HepG2 (cell line): ENCODE measurements around the gene USP12. TPM values are rescaled to one million over a fixed set of nuclear protein-coding genes. Genes with fewer than 3 reads are reported as not detected.

ENCODE experiments used
- BCL6 ChIP-seq: IDR thresholded peaks from 2 replicates; pipeline ENCODE4 v1.6.1; 2016; ENCODE audit warnings: missing genetic modification reagents, missing compliant biosample characterization
- PREB ChIP-seq: sonication (generic); formaldehyde crosslinking; IDR thresholded peaks from 2 replicates; pipeline ENCODE4 v1.4.0; 2020; ENCODE audit warnings: missing genetic modification reagents
- ZNF280B ChIP-seq: sonication (generic); formaldehyde crosslinking; IDR thresholded peaks from 2 replicates; pipeline ENCODE4 v1.5.0; 2020; ENCODE audit warnings: missing genetic modification reagents, mild to moderate bottlenecking, borderline replicate concordance
- polyA plus RNA-seq, 8 experiments: library from polyadenylated mRNA; depleted of rRNA in 3 of 8; stranded (reverse) in 7 of 8; unstranded in 1 of 8; fragments of >200 nt; fragmentation: Illumina TruSeq in 4 of 8; extraction: Trizol in 4 of 8; gene quantifications; 2 replicates each; pipeline versions ENCODE4 v1.2.1 to v1.2.3, GENCODE V29; 2011 to 2016; ENCODE audit warnings: low read depth in 4 of 8, missing spikeins in 1 of 8, mixed read lengths in 1 of 8; ENCODE audit not compliant: insufficient read depth in 1 of 8
- total RNA-seq, 5 experiments: library from RNA; depleted of rRNA; stranded (reverse); fragments of >200 nt; fragmentation: Illumina TruSeq; extraction: Trizol; gene quantifications; 2 replicates each; pipeline ENCODE4 v1.2.3, GENCODE V29; 2016; ENCODE audit warnings: low read depth in 1 of 5
- TF ChIP-seq, protein P1 (sequence below): sonication (generic); formaldehyde crosslinking; IDR thresholded peaks from 2 replicates; pipeline ENCODE4 v1.5.1; 2020; ENCODE audit warnings: mild to moderate bottlenecking, missing genetic modification reagents, borderline replicate concordance

USP12 gene
- total and polyA plus RNA-seq, 2 of the 13 experiments (the other 11 are each of a cell fraction or from before 2014, with no cell fraction given) = 9.8 to 19.5 TPM

DNA sequence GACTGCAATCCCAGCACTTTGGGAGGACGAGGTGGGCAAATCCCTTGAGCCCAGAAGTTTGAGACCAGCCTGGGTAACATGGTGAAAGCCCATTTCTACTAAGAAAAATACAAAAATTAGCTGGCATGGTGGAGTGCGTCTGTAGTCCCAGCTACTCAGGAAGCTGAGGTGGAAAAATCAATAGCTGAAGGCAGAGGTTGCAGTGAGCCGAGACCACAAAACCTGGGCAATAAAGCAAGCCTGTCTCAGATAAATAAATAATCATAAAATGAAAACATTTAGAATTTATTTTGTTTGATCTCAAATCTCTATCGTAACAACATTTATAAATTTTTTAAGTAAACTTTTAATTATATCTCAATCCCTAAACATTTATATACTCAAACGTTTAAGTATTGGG lies 36.6 kb downstream of the USP12 start (continued):
- TF ChIP-seq ZNF280B (CRISPR knock-in tag) = no peak
- TF ChIP-seq, protein P1, sequence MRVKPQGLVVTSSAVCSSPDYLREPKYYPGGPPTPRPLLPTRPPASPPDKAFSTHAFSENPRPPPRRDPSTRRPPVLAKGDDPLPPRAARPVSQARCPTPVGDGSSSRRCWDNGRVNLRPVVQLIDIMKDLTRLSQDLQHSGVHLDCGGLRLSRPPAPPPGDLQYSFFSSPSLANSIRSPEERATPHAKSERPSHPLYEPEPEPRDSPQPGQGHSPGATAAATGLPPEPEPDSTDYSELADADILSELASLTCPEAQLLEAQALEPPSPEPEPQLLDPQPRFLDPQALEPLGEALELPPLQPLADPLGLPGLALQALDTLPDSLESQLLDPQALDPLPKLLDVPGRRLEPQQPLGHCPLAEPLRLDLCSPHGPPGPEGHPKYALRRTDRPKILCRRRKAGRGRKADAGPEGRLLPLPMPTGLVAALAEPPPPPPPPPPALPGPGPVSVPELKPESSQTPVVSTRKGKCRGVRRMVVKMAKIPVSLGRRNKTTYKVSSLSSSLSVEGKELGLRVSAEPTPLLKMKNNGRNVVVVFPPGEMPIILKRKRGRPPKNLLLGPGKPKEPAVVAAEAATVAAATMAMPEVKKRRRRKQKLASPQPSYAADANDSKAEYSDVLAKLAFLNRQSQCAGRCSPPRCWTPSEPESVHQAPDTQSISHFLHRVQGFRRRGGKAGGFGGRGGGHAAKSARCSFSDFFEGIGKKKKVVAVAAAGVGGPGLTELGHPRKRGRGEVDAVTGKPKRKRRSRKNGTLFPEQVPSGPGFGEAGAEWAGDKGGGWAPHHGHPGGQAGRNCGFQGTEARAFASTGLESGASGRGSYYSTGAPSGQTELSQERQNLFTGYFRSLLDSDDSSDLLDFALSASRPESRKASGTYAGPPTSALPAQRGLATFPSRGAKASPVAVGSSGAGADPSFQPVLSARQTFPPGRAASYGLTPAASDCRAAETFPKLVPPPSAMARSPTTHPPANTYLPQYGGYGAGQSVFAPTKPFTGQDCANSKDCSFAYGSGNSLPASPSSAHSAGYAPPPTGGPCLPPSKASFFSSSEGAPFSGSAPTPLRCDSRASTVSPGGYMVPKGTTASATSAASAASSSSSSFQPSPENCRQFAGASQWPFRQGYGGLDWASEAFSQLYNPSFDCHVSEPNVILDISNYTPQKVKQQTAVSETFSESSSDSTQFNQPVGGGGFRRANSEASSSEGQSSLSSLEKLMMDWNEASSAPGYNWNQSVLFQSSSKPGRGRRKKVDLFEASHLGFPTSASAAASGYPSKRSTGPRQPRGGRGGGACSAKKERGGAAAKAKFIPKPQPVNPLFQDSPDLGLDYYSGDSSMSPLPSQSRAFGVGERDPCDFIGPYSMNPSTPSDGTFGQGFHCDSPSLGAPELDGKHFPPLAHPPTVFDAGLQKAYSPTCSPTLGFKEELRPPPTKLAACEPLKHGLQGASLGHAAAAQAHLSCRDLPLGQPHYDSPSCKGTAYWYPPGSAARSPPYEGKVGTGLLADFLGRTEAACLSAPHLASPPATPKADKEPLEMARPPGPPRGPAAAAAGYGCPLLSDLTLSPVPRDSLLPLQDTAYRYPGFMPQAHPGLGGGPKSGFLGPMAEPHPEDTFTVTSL (CRISPR knock-in tag) = peak; percentile 36; the same call in 1 of the 2 replicates
- no peak for TF ChIP-seq PREB (CRISPR knock-in tag)
- TF ChIP-seq BCL6 (CRISPR knock-in tag) = peak; percentile 76
